HEK293T (cell line): ENCODE measurements around the gene CCDC88B.

Experiments used
- BHLHE40 ChIP-seq: fragments of 450-650 bp; IDR thresholded peaks from 2 replicates; pipeline ENCODE4 v1.6.1; 2016; ENCODE audit warnings: mild to moderate bottlenecking, moderate library complexity, borderline replicate concordance
- CTBP1 ChIP-seq: fragments of 450-650 bp; IDR thresholded peaks from 2 replicates; pipeline ENCODE4 v1.6.1; 2016; ENCODE audit warnings: borderline replicate concordance
- ELF4 ChIP-seq: fragments of 450-650 bp; IDR thresholded peaks from 2 replicates; pipeline ENCODE4 v1.6.1; 2017; ENCODE audit warnings: antibody characterized with exemption
- FOXK2 ChIP-seq: fragments of 450-650 bp; IDR thresholded peaks from 2 replicates; pipeline ENCODE4 v1.6.1; 2016; ENCODE audit warnings: mild to moderate bottlenecking
- FOXM1 ChIP-seq: fragments of 450-650 bp; IDR thresholded peaks from 2 replicates; pipeline ENCODE4 v1.6.1; 2017; ENCODE audit warnings: mild to moderate bottlenecking, borderline replicate concordance
- LEF1 ChIP-seq: fragments of 450-650 bp; IDR thresholded peaks from 2 replicates; pipeline ENCODE4 v1.6.1; 2017; ENCODE audit warnings: mild to moderate bottlenecking, borderline replicate concordance
- NFRKB ChIP-seq: fragments of 450-650 bp; IDR thresholded peaks from 2 replicates; pipeline ENCODE4 v1.6.1; 2016; ENCODE audit warnings: mild to moderate bottlenecking, moderate library complexity
- SP1 ChIP-seq: fragments of 450-650 bp; IDR thresholded peaks from 2 replicates; pipeline ENCODE4 v1.6.1; 2017
- SUZ12 ChIP-seq: fragments of 450-650 bp; IDR thresholded peaks from 2 replicates; pipeline ENCODE4 v1.6.1; 2016; ENCODE audit warnings: mild to moderate bottlenecking
- TARDBP ChIP-seq: fragments of 450-650 bp; IDR thresholded peaks from 2 replicates; pipeline ENCODE4 v1.6.1; 2016
- ZNF384 ChIP-seq: fragments of 450-650 bp; IDR thresholded peaks from 2 replicates; pipeline ENCODE4 v1.6.1; 2016

GRCh38 chr11:64379160-64379559, 39.2 kb downstream of the CCDC88B start:
- no peak for TF ChIP-seq BHLHE40
- no peak for TF ChIP-seq FOXM1
- TF ChIP-seq CTBP1: no peak
- TF ChIP-seq SP1: no peak
- no peak for TF ChIP-seq ELF4
- TF ChIP-seq SUZ12: no peak
- TF ChIP-seq TARDBP: no peak
- TF ChIP-seq FOXK2: no peak
- TF ChIP-seq ZNF384: no peak
- TF ChIP-seq LEF1: no peak
- TF ChIP-seq NFRKB: no peak
